Measurements from ENCODE around the gene SBNO2. TPM values are rescaled to one million over a fixed set of nuclear protein-coding genes. Genes with fewer than 3 reads are reported as not detected.
A peak's percentile ranks its signal among the peaks of the same experiment; 100 is the strongest.

The SBNO2 gene
- polyA plus RNA-seq, 1 experiment, result 9.9 TPM

GRCh38 chr19:1104311-1105007, 69.6 kb downstream of the SBNO2 start:
- no peak for DNase-seq (ENCODE audit: low read depth, low spot score)
- POLR2A ChIA-PET, result interaction anchor here (0.5 to 4.4 kb wide), 14 partner anchors 9 to 149 kb away, joined by 3 to 22 read pairs (median 4); partner anchors contain the start of genes ABCA7, CNN2 and RNU6-2

GRCh38 chr19:1103708-1104310, 70.3 kb downstream of the SBNO2 start, which contains the start of gene GPX4:
GPX4 (plus strand) TSS chr19:1103994; CDS start chr19:1104044, 50 bp downstream.
- Histone ChIP-seq H3K4me3 (ENCODE audit: low read depth, low read length) (peak within 1 kb of the TSS; percentile 82), H3K27ac (ENCODE audit: low read depth, low read length) (peak within 1 kb of the TSS; percentile 97), H3K27me3 (ENCODE audit: control insufficient read depth, insufficient read depth, low read length) (no peaks in the 10 kb centered on the region), H3K9me3 (ENCODE audit: control insufficient read depth, insufficient read depth, low read length) (peaks cover 14% of the 10 kb centered on the region)
- ChIA-PET POLR2A (interaction anchor here (0.5 to 4.4 kb wide), 16 partner anchors 9 to 1871 kb away, joined by 3 to 22 read pairs (median 4); partner anchors contain the start of genes ABCA7, CNN2 and RNU6-2), CTCF (interaction anchor here (1.0 to 2.0 kb wide), 2 partner anchors 9 to 91 kb away, joined by 3 to 13 read pairs; no protein-coding TSS in a partner anchor)
- peak; percentile 99 for DNase-seq (ENCODE audit: low read depth, low spot score)
- TF ChIP-seq CTCF (IDR thresholded peaks at IDR 0.05; ENCODE audit: low read depth, low read length), result no peak

More at GRCh38 chr19:1104311-1105007, 69.6 kb downstream of the SBNO2 start:
- CTCF ChIA-PET, result interaction anchor here (2.0 kb wide), 1 partner anchor 9 kb away, joined by 13 read pairs; no protein-coding TSS in a partner anchor
- no peak for TF ChIP-seq CTCF (IDR thresholded peaks at IDR 0.05; ENCODE audit: low read depth, low read length)
- peaks cover 17% of the 10 kb centered on the region for H3K9me3 ChIP-seq (ENCODE audit: control insufficient read depth, insufficient read depth, low read length)
- peak overlapping the region; percentile 82 for H3K27ac ChIP-seq (ENCODE audit: low read depth, low read length)
- H3K4me3 ChIP-seq (ENCODE audit: low read depth, low read length), result peak overlapping the region; percentile 82
- no peaks in the 10 kb centered on the region for H3K27me3 ChIP-seq (ENCODE audit: control insufficient read depth, insufficient read depth, low read length)

GRCh38 chr19:1103132-1103707, 70.8 kb downstream of the SBNO2 start:
- no peaks in the 10 kb centered on the region for H3K27me3 ChIP-seq (ENCODE audit: control insufficient read depth, insufficient read depth, low read length)

GRCh38 chr19:1102407-1103131, 71.5 kb downstream of the SBNO2 start:
- Histone ChIP-seq H3K4me3 (ENCODE audit: low read depth, low read length) (peak overlapping the region; percentile 39), H3K27me3 (ENCODE audit: control insufficient read depth, insufficient read depth, low read length) (no peaks in the 10 kb centered on the region), H3K9me3 (ENCODE audit: control insufficient read depth, insufficient read depth, low read length) (peaks cover 12% of the 10 kb centered on the region), H3K27ac (ENCODE audit: low read depth, low read length) (peak overlapping the region; percentile 97)
- ChIA-PET CTCF (interaction anchor here (1.0 to 2.0 kb wide), 2 partner anchors 11 to 92 kb away, joined by 3 to 13 read pairs; no protein-coding TSS in a partner anchor), POLR2A (interaction anchor here (0.6 to 4.4 kb wide), 12 partner anchors 8 to 446 kb away, joined by 3 to 22 read pairs (median 6); partner anchors contain the start of genes ABCA7, CIRBP and RNU6-2)
- no peak for TF ChIP-seq CTCF (IDR thresholded peaks at IDR 0.05; ENCODE audit: low read depth, low read length)
- peak; percentile 99 for DNase-seq (ENCODE audit: low read depth, low spot score)

More at GRCh38 chr19:1103132-1103707, 70.8 kb downstream of the SBNO2 start:
- TF ChIP-seq CTCF (IDR thresholded peaks at IDR 0.05; ENCODE audit: low read depth, low read length), result no peak
- Histone ChIP-seq H3K9me3 (ENCODE audit: control insufficient read depth, insufficient read depth, low read length) (peaks cover 12% of the 10 kb centered on the region), H3K27ac (ENCODE audit: low read depth, low read length) (peak overlapping the region; percentile 97), H3K4me3 (ENCODE audit: low read depth, low read length) (peak overlapping the region; percentile 28)
- DNase-seq (ENCODE audit: low read depth, low spot score), result no peak
- ChIA-PET CTCF (interaction anchor here (1.0 to 2.0 kb wide), 2 partner anchors 10 to 91 kb away, joined by 3 to 13 read pairs; no protein-coding TSS in a partner anchor), POLR2A (interaction anchor here (0.6 to 4.4 kb wide), 17 partner anchors 8 to 1872 kb away, joined by 3 to 22 read pairs (median 6); partner anchors contain the start of genes ABCA7, CIRBP and RNU6-2)
